Measurements from ENCODE around the gene ZNF628. TPM values are rescaled to one million over a fixed set of nuclear protein-coding genes. Genes with fewer than 3 reads are reported as not detected.

The ZNF628 gene
- total RNA-seq, 1 donor from 2014 or later: 13.2 TPM

DNA sequence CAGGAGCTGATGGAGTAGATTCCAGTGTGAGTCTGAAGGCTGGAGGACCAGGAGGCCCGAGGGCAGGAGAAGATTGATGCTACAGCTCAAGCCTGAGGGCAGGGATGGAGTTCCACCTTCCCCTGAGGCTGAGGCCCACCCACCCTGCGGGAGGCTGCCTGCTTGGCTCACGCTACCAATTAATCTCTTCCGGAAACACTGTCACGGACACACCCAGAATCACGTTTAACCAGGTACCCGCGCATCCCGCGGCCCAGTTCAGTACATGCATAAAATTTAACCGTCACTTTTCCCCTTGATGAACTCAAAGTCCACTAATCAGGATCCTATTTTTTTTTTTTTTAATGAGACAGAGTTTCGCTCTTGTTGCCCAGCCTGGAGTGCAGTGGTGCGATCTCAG is 5.2 kb upstream of the ZNF628 start:
- TF ChIP-seq, protein P1, sequence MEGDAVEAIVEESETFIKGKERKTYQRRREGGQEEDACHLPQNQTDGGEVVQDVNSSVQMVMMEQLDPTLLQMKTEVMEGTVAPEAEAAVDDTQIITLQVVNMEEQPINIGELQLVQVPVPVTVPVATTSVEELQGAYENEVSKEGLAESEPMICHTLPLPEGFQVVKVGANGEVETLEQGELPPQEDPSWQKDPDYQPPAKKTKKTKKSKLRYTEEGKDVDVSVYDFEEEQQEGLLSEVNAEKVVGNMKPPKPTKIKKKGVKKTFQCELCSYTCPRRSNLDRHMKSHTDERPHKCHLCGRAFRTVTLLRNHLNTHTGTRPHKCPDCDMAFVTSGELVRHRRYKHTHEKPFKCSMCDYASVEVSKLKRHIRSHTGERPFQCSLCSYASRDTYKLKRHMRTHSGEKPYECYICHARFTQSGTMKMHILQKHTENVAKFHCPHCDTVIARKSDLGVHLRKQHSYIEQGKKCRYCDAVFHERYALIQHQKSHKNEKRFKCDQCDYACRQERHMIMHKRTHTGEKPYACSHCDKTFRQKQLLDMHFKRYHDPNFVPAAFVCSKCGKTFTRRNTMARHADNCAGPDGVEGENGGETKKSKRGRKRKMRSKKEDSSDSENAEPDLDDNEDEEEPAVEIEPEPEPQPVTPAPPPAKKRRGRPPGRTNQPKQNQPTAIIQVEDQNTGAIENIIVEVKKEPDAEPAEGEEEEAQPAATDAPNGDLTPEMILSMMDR (IDR thresholded peaks at IDR 0.05): no peak
- Histone ChIP-seq H3K9me3 (no peaks in the 10 kb centered on the region), H3K27ac (no peak overlapping the region), H3K4me3 (no peak overlapping the region), H3K4me1 (peaks cover 4 to 10% of the 10 kb centered on the region in 2 donors), H3K27me3 (no peaks in the 10 kb centered on the region), H3K36me3 (no peaks in the 10 kb centered on the region)
- intact Hi-C loops (cut with DNase I): loop anchor here (10.0 kb wide), 1 partner anchor 1006 kb away; the partner anchor contains the start of gene LENG9
- no peak for DNase-seq (ENCODE audit: low spot score in 2 of 2)

- H3K27me3 ChIP-seq: no peaks in the 10 kb centered on the region
- H3K4me1 ChIP-seq: peaks cover 4 to 8% of the 10 kb centered on the region in 2 donors
- DNase-seq (ENCODE audit: low spot score in 2 of 2): no peak
- no peak overlapping the region for H3K4me3 ChIP-seq
- TF ChIP-seq, protein P1 (IDR thresholded peaks at IDR 0.05): no peak
- H3K27ac ChIP-seq: no peak overlapping the region
- intact Hi-C loops (cut with DNase I): loop anchor here (10.0 kb wide), 1 partner anchor 1008 kb away; the partner anchor contains the start of gene LENG9
- H3K9me3 ChIP-seq: no peaks in the 10 kb centered on the region
- H3K36me3 ChIP-seq: no peaks in the 10 kb centered on the region
Measured at GRCh38 chr19:55472463-55472862, 4.0 kb upstream of the ZNF628 start.

DNA sequence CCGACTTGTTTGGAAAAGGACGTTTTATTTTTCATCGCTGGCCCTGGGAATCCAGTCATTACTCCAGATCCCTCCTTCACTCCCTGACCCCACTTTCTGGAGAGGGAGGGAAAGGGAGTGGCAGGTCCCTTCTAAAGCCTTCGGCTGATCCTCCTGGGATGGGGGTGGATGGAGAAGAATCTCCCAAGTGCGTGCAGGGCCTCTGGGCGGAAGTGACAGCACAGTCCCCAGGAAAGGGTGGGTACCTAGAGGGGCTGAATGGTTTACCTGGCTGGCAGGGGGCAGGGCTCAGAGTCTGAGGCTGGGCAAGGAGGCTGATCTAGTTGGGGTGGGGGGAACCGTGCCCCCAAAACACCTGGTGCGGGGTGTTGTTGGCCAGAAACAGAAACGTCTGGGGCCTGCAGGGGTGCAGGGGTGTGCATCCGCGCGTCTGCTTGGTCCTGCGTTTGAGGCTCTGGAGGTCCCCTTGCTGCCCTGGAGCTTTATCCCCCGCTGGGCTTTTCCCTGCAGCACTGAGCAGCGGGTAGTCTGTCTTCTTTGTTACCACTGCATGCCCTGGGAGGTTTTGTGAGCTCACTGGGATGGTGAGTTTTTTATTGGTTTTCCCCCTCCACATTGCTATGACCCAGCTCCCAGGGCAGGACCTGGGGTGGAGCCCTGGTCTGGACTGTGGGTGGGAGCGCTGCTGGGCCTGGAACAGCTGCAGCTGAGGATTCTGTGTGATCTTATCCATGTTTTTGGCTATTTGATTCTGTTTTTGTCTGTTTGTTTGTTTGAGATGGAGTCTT is 3.0 kb upstream of the ZNF628 start:
- intact Hi-C loops (cut with DNase I): loop anchor here (10.0 kb wide), 1 partner anchor 1009 kb away; the partner anchor contains the start of gene LENG9
- H3K27ac ChIP-seq: no peak overlapping the region

DNA sequence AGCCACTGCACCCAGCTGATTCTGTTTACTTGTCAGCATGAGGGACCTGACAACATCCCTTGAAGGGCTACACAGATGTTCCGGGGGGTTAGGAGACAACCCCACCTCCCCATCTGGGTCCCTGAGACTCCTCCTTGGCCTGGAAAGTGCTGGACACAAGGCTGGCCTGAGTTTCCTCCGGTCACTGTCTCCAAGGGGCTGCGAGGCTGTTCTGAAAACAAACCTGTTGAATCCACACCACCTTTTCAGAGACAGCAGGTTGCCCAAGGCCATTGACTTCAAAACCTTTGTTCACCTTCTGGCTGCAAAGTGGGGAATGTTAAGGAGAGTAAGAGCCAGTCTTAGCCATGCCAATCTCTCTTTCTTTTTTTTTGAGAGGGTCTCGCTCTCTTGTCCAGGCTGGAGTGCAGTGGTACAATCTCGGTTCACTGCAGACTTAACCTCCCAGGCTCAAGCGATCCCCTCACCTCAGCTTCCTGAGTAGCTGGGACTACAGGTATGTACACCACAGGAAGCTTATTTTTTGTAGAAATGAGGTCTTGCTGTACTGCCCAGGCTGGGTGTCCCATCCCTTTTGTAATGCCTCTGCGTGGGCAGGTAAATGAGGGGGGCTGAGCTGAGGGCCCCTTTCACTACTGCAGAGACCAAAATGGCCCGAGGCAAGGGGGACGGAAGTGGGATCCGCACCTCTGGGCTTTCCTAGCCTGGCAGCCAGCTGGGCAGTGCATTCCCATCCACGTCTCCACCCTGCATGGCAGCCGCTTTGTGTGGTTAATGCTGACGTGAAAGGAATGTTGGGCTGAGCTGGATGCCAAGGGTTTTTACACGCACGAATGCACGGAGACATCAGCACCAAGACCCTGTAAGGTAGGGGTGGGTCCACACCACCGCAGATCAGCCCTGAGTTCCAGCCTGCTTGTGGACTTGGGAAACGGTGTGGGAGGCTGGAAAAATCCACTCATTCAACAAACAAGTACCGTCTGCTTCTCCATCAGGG is 1.9 kb upstream of the ZNF628 start:
- Histone ChIP-seq H3K27me3 (no peaks in the 10 kb centered on the region), H3K4me1 (peaks cover 8 to 11% of the 10 kb centered on the region in 2 donors), H3K9me3 (no peaks in the 10 kb centered on the region), H3K36me3 (no peaks in the 10 kb centered on the region), H3K27ac (no peak overlapping the region), H3K4me3 (no peak overlapping the region)
- intact Hi-C loops (cut with DNase I): loop anchor here (5.0 to 10.0 kb wide), 3 partner anchors 137 to 1010 kb away; partner anchors contain the start of genes BRSK1, HSPBP1, KMT5C and LENG9
- TF ChIP-seq, protein P1 (IDR thresholded peaks at IDR 0.05): no peak
- DNase-seq (ENCODE audit: low spot score in 2 of 2): no peak

More for the DNA sequence above, 3.0 kb upstream of the ZNF628 start:
- Histone ChIP-seq H3K36me3 (no peaks in the 10 kb centered on the region), H3K4me1 (peaks cover 8 to 11% of the 10 kb centered on the region in 2 donors), H3K9me3 (no peaks in the 10 kb centered on the region), H3K4me3 (no peak overlapping the region), H3K27me3 (no peaks in the 10 kb centered on the region)
- DNase-seq (ENCODE audit: low spot score in 2 of 2): no peak
- TF ChIP-seq, protein P1 (IDR thresholded peaks at IDR 0.05): no peak

DNA sequence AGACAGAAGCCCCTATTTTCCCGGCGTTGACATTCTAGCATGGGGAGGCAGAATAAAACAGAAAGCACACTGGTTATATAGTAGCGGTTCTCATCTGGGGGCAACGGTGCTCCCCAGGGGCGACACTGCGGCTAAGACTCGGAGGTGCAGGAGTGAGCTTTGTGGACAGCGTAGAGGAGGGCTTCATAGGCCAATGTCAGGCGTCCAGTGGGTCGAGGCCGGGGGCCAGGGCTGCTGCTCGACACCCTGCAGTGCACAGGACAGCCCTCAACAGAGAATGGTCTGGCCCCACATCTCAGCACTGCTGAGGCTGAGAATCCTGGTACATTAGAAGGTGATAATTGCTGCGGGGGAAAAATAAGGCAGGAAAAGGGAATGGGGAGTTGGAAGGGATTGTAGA is 1.5 kb downstream of the ZNF628 start:
- Histone ChIP-seq H3K4me3 (peak overlapping the region; percentile 82 to 84), H3K9me3 (no peaks in the 10 kb centered on the region), H3K27ac (no peak overlapping the region), H3K36me3 (peaks cover 5 to 12% of the 10 kb centered on the region in 2 donors), H3K4me1 (peaks cover 8 to 11% of the 10 kb centered on the region in 2 donors), H3K27me3 (no peaks in the 10 kb centered on the region)
- intact Hi-C loops (cut with DNase I): loop anchor here (2.0 to 10.0 kb wide), 4 partner anchors 69 to 1013 kb away; partner anchors contain the start of genes BRSK1, HSPBP1, KMT5C and LENG9
- TF ChIP-seq, protein P1 (IDR thresholded peaks at IDR 0.05): no peak
- no peak for DNase-seq (ENCODE audit: low spot score in 2 of 2)

Measured in ascending aorta (tissue), 2 donors.